ENCODE data around the gene PACRG.
"Not testable (repeated sequence)": the region's sequence is repeated elsewhere in the genome, so short reads cannot be mapped to it uniquely, and the experiment has no call there.

The PACRG gene

DNA sequence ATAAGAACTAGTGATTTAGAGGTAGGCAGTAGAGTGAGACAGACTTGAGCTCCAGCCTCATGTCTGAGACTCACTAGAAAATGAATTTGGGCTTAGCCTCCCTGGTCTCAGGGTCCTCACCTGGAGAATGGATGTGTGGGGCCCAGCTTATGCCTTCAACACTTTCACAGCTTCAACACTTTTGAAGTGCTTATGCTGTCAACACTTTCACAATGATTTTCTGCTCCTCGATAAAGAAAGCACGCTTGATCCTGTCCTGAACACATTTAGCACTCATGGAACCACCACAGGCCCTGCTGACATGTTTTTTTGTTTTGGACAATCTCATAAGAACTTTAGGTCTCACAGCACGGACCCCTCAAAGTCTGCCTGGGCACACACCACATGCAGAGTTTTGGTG is 229.3 kb downstream of the PACRG start:
- DNase-seq, result no peak

DNA sequence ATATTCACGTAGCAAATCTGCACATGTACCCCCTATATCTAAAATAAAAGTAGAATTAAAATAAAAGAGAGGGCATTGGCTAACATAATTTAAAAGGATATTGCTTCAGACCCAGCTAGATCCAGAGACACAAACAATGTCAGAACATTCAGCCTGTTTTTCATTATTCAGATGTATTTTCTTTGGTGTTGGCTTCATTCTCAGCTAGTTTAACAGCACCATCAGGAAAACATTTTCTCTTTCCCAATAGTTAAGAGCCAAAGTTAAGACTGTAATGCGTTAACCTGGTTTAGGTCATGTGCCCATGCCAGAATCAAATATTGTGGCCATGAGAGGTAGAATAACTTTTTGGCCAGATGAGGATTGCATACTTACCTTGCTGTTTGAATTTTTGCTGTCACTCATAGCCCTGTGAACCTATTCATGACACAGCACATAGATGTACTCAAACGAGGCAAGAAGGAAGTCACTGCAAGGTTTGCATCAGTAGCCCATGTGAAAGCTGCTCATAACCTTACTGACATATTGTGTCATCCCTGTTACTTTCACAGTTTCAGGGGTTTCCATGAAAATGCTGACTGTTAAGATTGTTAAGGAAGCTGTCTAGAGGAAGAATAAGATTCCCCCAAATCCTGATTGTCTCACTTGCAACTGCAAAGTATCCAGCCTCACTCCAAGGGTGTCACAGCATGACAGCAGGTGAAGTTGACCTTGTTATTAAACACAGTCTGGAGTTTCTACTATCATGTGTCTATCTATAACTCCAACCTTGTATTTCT is 233.1 kb downstream of the PACRG start:
- DNase-seq, result no peak

DNA sequence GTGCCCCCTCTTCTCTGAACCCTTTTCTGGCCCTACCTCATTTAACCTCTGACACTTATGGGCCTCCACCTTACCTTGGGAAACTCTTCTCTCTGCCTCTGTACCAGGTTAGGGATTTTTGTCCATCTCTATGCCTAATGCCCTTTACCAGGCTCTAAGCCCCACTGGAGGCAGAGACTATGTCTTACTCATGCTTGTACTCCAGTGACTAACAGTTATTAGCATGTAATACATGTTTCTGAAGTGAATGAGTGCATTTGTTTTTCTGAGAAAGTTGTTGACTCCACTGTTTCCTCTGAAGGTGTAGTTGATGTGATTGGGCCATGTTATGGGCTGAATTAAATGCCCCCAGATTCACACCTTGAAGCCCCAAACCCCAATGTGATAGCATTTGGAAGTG is 234.3 kb downstream of the PACRG start:
- DNase-seq, result peak; percentile 28

DNA sequence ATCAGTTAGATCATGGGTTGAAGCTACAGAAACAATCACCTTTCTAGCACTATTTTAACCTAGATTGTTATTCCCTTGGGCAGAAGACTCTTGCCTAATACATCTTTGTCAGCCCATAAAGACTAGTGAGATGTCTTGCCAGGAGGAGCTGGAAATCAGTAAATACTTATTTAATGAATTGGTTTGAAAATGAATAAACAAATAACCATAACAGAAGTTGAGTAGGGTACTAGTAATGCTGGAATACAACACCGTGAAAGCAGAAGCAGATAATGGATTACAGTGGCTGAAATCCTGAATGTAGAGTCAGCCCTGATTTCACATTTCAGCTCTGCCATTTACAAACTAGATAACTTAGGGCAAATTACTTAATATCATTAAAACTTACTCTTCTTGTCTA is 236.1 kb downstream of the PACRG start:
- no peak for DNase-seq

DNA sequence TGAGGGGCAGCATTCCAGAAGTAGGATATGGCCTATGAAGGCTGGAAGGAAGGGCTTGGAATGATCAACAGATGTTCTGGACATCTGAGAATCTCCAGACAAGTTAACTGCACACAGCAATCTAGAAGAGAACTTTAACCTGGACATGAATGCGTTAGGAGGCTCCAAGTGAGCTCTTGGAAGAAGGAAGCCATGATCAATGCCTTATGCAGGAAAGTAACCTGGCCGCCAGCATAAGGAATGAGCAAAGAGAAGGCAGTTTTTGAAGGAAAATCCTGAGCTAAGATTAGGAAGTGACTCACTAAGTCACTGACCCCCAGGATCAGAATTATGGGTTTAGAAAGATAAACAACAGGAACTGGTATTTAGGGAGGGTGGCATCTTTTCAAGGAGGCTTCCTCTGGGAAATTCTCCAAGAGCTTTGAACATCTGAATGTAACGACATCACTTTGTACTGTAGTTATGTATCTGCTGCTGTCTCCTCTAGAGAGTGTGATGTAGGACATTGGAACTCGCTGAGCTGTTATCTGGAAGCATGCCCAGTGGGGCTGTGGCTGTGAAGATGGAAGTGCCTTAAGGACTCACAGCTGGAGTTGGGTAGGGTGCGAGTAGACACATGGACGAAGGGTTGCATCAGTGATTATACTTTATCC is 236.8 kb downstream of the PACRG start:
- DNase-seq, result peak; percentile 100

DNA sequence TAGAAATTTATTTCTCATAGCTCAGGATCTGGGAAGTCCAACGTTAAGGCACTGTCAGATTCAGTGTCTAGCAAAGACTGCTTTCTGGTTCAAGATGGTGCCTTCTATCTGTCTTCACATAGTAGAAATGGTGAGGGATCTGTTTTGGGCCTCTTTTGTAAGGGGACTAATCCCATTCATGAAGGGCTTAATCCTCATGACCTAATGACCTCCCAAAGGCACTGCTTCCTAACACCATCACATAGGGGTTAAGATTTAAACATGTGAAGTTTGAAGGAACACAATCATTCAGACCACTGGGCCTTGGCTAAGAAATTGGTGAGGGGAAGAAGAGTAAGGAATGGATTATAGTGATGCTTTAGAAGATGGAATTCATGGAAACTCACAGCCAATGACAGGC is 237.6 kb downstream of the PACRG start:
- no peak for DNase-seq

DNA sequence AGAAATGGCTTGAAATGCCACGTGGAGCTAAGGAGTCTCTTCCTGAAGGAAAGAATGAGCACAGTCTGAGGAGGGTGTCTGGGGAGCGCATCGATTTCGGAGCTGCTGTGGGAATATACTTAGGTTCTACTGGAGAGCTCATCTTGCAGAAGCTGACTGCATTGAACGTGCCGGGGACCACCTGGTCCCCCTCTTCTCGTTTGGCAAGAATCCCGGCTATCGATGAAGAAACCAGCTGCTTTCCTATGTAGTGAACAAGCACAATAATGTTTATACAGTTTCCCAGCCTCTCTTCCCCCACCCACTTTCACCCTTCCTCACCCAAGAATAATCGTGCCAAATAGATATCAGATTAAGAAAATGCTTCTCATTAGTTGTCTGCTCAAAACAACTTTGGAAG is 242.5 kb downstream of the PACRG start:
- no peak for DNase-seq

DNA sequence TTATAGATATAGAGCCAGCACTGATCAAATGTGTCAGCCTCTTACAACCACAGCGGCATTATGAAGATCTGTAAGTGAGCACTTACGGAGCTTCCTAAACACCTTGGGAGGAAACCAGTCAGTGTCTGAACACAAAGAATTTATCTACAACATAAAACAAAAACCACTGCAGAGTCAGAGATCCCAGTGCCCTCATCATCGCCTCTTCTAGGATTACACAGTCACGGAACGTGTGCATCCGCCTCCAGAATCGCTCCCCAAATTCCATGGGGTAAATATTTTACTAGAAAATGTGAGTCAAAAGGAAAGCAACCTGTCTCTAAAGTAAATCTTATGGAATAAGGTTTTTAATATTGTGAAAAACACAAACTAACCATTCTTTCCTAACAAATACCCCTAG is 243.6 kb downstream of the PACRG start:
- DNase-seq, result no peak

DNA sequence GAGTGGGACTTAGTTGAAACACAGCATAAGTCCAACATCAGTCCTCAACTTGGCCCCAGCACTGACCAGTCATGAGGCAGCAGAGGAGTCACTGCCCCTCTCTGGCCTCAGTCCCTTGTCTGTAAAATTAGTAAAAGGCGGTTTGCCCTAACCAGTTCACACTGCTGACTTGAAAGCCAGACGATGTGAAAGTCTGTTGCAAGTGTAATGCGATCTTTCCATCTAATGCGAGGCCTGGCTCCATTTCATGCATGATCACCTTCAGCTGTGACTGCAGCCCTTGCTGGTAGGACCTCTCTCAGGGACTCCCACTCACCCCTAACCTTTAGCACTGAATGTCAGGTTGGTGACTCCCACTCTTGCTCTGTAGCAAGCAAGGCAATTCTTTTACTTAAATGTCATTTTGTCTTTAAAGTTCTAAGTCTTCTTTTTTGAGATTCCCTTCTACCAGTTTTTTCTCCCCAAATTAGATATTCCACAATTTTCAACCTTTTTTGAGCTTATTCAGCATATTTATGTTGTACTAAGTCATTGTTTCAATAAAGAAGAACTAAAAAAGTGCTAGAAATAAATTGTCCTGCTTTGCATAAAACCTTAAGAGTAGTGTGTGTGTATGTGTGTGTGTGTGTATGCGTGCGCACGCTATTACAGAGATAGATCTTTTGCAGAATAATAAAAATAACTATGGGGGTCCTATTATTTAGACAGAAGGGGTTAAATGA is 245.5 kb downstream of the PACRG start:
- DNase-seq, result no peak

DNA sequence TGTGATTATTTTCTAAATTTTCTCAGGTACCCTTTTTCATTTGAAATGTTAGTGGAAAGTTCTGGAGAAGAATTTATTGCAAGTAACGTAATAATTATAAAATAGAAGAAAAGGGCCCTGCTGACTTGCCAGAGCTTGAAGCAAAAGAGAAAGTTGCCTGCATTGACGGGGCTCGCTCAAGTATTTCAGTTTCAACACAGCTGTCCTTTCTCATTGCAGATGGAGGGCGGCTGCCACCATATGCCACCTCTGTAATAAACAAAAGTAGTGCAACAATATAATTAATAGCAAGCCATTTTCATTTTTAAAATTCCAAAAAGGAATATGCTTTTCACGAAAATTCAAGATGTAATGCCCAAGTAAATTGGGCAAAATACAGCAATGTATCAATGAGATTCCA is 246.2 kb downstream of the PACRG start:
- DNase-seq, result no peak

DNA sequence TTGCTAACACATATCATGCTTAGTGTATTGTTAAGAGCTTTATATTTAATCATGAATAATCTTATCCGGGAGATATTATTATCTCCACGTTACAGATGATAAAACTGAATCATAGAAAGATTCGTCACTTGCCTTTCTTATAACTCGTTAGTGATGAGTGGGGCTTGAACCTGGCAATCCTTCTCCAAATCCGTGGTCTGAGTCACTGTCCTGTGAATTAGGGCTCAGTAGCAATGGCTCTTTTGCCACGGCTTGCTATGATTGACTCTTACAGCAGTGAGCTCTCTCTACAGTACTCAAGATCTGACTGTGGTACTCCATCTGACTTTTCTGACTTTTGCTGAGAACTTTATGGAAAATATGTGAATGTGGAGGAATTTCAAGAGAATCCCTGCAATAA is 246.9 kb downstream of the PACRG start:
- no peak for DNase-seq

DNA sequence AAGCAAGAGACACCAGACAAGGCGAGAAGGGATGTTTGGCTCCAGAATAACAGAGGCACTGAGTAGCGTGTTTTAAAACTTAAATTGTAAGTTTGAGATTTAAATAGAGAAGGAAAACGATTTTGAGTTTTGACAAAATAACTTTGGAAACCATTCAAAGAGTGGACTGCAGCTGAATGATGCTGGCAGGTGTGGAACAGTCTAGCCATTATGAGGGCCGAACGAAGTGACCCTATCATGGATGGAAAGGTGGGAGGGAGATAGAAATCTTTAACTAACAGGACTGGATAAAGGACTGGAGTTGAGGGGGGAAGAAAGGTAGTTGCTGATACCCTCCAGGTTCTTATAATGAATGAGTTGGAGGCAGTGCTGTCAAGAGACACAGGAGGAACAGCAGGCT is 248.4 kb downstream of the PACRG start:
- DNase-seq, result no peak

DNA sequence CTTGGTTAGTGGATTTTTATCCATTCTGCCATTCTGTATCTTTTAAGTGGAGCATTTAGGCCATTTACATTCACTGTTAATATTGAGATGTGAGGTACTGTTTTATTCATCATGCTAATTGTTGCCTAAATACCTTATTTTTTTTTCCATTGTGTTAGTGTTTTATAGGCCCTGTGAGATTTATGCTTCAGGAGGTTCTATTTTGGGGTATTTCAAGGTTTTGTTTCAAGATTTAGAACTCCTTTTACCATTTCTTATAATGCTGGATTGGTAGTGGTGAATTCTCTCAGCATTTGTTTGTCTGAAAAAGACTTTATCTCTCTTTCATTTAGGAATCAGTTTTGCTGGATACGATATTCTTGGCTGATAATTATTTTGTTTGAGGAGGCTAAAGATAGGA is 255.5 kb downstream of the PACRG start:
- DNase-seq, result not testable (repeated sequence)

DNA sequence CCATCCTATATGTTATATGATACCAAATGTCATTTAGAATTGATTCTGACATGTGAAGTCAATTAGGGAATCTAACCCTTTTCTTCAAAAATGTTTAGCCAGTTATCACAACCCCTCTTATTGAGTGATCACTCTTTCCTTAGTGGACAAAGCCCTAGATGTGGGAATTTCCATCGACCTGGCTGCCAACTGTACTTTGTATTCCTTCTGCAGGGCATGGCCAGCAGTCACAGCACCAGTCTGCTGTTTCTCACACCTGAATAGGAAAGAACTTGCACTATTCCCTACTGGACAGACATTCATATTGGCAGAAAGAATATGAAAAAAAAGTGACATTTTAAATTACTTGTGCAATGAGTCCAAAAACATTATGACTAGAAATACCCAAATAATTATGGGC is 271.0 kb downstream of the PACRG start:
- DNase-seq, result no peak

DNA sequence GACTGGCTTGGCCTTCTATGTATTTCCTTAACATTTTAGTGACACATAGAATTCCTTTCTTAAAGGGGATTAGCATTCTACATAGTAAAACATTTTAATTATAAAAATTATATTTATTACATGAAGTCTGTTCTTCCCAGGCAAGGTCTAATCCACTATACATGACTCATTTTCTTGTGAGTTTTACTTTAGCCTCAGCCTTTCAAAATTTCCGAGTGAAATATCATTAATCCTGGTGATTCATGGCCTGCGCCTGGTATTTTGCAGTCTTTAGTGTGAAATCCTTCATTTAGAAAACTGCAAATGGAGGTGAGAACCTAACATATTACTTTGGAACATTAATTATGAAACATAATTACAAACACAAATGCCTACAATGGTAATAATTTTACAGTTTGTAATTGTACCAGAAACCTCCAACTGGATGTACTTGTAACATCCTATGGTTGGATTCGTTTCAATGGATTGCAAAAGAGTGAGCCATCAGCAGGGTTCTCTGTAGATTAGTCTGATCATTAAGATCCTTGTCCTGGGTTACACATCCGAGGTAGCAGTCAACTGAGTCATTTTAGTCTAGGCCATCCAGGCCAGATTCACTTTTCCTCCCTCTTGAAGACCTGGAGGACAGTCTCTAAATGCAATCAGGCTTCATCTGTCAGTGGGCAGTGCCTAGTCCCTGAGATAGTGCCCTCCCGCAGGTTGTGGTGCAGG is 272.0 kb downstream of the PACRG start:
- peak; percentile 86 for DNase-seq

DNA sequence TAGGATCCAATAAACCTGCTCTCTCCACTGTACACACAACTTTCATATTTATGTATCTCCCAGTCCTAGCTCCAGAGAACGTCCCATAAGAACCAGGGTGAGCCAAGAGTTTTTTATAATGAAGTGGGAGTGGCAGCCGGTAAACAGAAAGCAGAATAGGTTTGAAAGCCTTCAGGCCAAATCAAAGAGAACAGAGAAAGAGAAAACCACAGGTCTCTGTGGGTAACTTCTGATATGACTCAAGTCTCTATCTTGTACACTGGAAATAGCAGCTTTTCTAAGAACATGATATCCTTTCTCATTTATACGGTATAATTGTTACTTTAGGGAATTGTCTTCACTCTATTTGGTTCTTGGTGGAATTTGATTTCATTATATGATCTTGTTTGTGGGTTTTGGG is 273.6 kb downstream of the PACRG start:
- DNase-seq, result no peak

DNA sequence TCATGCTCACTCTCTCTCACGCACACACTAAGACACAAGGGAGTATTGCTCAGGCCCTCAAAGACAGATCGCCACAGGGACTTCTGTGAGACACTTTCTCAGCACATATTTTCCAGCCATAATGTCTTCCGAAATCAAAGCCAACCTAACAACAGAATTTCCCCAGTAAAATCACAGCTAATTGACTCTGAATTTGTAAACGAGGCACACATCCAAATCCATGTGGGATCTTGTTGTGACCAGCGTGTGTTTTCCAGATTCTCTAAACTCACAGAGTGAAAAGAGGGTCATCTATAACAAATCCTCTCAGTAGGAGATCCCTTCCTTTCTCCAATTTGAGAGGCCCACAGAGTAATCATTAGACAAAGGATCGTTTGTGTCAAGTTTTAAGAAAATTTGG is 280.4 kb downstream of the PACRG start:
- no peak for DNase-seq

DNA sequence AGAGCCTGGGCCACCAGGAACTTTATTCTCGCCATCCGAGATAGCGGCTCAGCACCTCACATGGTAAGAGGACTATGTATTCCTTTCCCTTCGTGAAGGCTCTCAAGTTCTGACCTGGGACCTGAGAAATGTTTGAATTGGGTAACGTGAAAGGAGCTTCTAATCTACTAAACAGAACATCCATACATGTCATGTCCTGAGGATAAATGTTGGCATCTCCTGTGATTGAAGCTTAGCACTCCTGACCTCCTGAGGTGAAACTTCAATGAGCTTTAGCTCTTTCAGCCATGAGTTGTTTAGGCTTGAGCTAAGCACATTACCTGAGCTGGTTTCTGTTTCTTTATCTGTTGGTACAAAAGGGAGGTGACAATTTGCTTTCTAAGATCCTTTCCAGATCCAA is 280.9 kb downstream of the PACRG start:
- DNase-seq, result no peak

DNA sequence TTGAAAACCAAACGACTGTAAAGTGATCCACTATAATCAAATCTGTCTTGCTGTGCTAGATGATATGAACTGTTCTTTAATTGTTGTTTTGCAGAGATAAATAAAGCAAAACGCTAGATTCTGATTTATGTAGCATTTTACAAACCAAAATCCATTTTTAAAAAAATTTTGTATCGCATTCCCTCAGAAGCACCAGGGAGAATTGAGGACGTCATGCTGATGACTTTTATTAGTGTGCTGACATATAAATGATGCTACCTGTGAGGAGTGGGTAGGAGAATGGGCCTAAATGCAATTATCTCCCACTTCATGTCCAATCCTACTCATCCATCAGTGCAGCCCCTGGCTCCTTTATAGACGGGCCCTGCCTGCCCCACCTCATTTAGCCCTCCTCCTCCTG is 282.4 kb downstream of the PACRG start:
- no peak for DNase-seq

DNA sequence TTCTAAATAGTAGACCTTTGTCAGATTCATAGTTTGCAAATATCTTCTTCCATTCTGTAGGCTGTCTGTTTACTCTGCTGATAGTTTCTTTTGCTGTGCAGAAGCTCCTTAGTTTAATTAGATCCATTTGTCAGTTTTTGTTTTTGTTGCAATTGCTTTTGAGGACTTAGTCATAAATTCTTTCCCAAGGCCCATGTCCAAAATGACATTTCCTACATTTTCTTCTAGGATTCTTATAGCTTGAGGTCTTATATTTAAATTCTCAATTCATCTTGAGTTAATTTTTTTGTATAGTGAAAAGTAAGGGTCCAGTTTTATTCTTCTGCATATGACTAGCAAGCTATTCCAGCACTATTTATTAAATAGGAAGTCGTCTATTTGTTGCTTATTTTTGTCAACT is 287.0 kb downstream of the PACRG start:
- DNase-seq, result peak; percentile 52

DNA sequence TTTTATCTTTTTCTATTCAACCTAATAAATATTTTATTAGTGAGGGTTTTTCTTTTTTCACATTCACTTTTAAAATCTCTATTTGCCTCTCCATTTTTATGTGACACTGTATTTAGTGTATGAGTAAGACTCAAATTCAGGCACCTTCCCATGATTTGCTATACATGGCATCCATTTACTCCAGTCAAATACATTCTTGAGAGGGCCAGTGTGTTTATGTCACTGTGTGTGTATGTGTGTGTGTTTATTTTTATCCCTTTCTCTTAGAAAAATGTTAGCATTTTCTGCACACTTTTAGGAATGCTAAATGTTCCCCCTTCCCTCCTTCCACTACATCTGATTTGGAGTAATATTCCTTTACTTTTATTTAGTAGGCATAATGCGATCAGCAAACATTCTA is 290.0 kb downstream of the PACRG start:
- peak; percentile 34 for DNase-seq

DNA sequence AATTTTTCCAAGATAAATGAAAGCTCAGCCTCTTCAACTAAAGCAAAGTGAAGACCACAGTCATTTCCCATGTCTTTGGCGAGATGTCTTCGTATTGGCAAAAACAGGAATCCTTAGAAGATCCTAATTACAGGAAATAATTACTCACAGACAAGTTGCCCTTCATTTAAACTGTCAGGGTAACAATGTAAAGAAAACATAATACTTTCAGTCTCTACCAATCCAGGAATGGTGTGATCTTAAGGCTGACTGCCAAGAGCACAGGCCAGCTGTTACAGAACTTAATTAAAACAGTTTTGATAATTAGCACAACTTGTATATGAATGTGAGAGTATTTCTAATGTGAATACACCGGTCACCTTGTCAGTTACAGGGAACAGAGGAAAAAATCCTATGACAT is 292.2 kb downstream of the PACRG start:
- DNase-seq, result peak; percentile 11

DNA sequence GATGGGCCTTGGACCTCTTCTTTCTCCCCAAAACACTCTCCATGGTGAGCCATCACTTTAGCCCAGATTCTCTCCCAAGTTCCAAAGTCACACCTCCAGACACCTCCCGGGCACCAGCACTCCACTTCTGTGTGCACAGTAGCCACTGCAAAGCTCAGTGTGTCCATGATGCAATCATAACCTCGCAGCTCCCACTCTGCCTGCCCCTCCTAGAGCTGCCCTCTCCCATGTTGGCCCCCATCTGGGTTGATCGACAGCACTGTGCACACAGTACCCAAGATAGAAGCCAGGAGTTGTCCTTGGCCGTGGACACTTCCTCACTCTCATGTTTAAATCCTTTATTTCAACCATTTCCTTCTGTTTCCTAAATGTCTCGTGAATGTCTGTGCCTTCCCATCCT is 293.3 kb downstream of the PACRG start:
- no peak for DNase-seq

DNA sequence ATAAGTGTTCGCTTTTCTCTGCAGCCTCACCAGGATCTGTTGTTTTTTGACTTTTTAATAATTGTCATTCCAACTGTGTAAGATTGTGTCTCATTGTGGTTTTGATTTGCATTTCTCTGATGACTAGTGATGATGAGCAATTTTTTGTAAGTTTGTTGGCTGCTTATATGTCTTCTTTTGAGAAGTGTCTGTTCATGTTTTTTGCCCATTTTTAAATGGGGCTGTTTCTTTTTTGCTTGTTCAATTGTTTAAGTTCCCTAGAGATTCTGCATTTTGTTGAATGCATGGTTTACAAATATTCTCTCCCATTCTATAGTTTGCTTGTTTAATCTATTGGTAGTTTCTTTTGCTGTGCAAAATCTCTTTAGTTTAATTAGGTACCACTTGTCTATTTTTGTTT is 295.9 kb downstream of the PACRG start:
- no peak for DNase-seq

Measured in fibroblast of skin of right quadriceps (primary cell).